K562 (cell line): Measurements from ENCODE around the gene PIWIL1. TPM values are rescaled to one million over a fixed set of nuclear protein-coding genes. Genes with fewer than 3 reads are reported as not detected.

Experiments used
- ATAC-seq: fragments of 200-7000 bp; cut with Tn5 transposase; 3 replicates; pipeline ENCODE4 v1.9.1; 2020; ENCODE audit warnings: moderate library complexity
- BruUV-seq: library from RNA; stranded (reverse); fragments of 400-500 nt; replicated peaks from 2 replicates; lab custom pipeline; 2021; lab: Mats Ljungman, UMichigan
- CTCF ChIA-PET: fragments of 300-600 bp; formaldehyde crosslinking; extraction: SDS; loops from one replicate; lab custom pipeline; 2021; ENCODE audit warnings: low intra/inter-chr PET ratio; lab: Yijun Ruan, JAX
- POLR2A ChIA-PET: fragments of 300-600, 350-650 bp; sonication (Branson Sonifier 250); formaldehyde crosslinking; extraction: SDS; loops from one replicate; lab custom pipeline; 2021; ENCODE audit warnings: antibody characterized with exemption, inconsistent platforms; lab: Yijun Ruan, JAX
- DNase-seq, 4 experiments: peaks; one replicate each; pipeline versions ENCODE4 v3.0.0 to v3.0.0-alpha.2; 2011 to 2018; ENCODE audit warnings: low spot score in 3 of 4, mixed read lengths in 3 of 4; ENCODE audit errors: extremely low read depth in 1 of 4
- FAIRE-seq: peaks from 2 replicates; lab custom pipeline; 2011; peaks lifted over from hg19 to GRCh38; lab: Jason Lieb, UNC
- H2AFZ ChIP-seq: 2 replicates; pipeline ENCODE4 v1.6.0; 2011; ENCODE audit warnings: low read depth, low read length, control low read depth, inconsistent platforms
- H3K27ac ChIP-seq: fragments of 200-600 bp; 3 replicates; pipeline ENCODE4 v1.8.0; 2011; ENCODE audit warnings: low read depth, mild to moderate bottlenecking, control low read depth, inconsistent platforms, low read length, moderate library complexity, mixed read lengths; ENCODE audit errors: extremely low read depth
- H3K27me3 ChIP-seq, 2 experiments: fragments of 300-600 bp in 1 of 2; 2 replicates in 1 of 2; 3 replicates in 1 of 2; pipeline versions ENCODE4 v1.6.0 to v1.8.0; 2011; ENCODE audit warnings: inconsistent platforms in 2 of 2, low read length in 2 of 2, mild to moderate bottlenecking in 1 of 2, mixed read lengths in 1 of 2, moderate library complexity in 1 of 2; ENCODE audit not compliant: control insufficient read depth in 2 of 2, insufficient read depth in 2 of 2
- H3K36me3 ChIP-seq: fragments of 300-600 bp; 3 replicates; pipeline ENCODE4 v1.8.0; 2011; ENCODE audit warnings: mild to moderate bottlenecking, low read length, inconsistent platforms; ENCODE audit not compliant: control insufficient read depth, insufficient read depth
- H3K4me1 ChIP-seq, 2 experiments: fragments of 200-600 bp in 1 of 2; replicated peaks in 1 of 2; 2 replicates in 1 of 2; 3 replicates in 1 of 2; pipeline versions ENCODE4 v1.5.1 to v1.8.0; 2011; ENCODE audit warnings: inconsistent platforms in 2 of 2, low read length in 2 of 2, mild to moderate bottlenecking in 1 of 2, mixed read lengths in 1 of 2, moderate library complexity in 1 of 2; ENCODE audit not compliant: control insufficient read depth in 2 of 2, insufficient read depth in 2 of 2
- H3K4me2 ChIP-seq: 2 replicates; pipeline ENCODE4 v1.6.1; 2011; ENCODE audit warnings: low read length, control low read depth, inconsistent platforms, mixed read lengths; ENCODE audit not compliant: insufficient read depth
- H3K4me3 ChIP-seq: fragments of 200-600 bp; sonication (generic), shearing (Covaris generic); 2 replicates; pipeline ENCODE4 v1.5.1; 2016; ENCODE audit warnings: control low read depth, inconsistent platforms
- H3K79me2 ChIP-seq: fragments of 200-600 bp; 3 replicates; pipeline ENCODE4 v1.8.0; 2011; ENCODE audit warnings: low read length, inconsistent platforms; ENCODE audit not compliant: control insufficient read depth, insufficient read depth
- H3K9ac ChIP-seq, 2 experiments: 2 replicates each; pipeline versions ENCODE4 v1.6.0 to v1.6.1; 2011; ENCODE audit warnings: low read depth in 2 of 2, low read length in 2 of 2, control low read depth in 1 of 2, inconsistent platforms in 1 of 2, mild to moderate bottlenecking in 1 of 2, mixed read lengths in 1 of 2; ENCODE audit not compliant: insufficient read depth in 1 of 2
- H3K9me1 ChIP-seq: one replicate; pipeline ENCODE4 v1.6.0; 2011; ENCODE audit warnings: inconsistent platforms, mild to moderate bottlenecking, low read length, moderate library complexity; ENCODE audit not compliant: control insufficient read depth, insufficient read depth
- H3K9me3 ChIP-seq: replicated peaks from 2 replicates; pipeline ENCODE4 v1.5.1; 2011; ENCODE audit warnings: low read depth, low read length, inconsistent platforms; ENCODE audit not compliant: control insufficient read depth, insufficient read depth
- H4K20me1 ChIP-seq: replicated peaks from 2 replicates; pipeline ENCODE4 v1.6.1; 2011; ENCODE audit warnings: low read length, inconsistent platforms, mixed read lengths; ENCODE audit not compliant: control insufficient read depth, insufficient read depth
- ASH1L ChIP-seq: fragments of 450-650 bp; IDR thresholded peaks from 2 replicates; pipeline ENCODE4 v1.6.1; 2018; ENCODE audit warnings: borderline replicate concordance, mild to moderate bottlenecking, low read depth; ENCODE audit not compliant: partially characterized antibody
- BDP1 ChIP-seq: IDR thresholded peaks from 3 replicates; pipeline ENCODE4 v1.6.1; 2011; ENCODE audit not compliant: insufficient read length, insufficient read depth
- CC2D1A ChIP-seq: fragments of 450-650 bp; IDR thresholded peaks from 2 replicates; pipeline ENCODE4 v1.6.1; 2017; ENCODE audit warnings: mild to moderate bottlenecking
- CTCF ChIP-seq, 3 experiments: IDR thresholded peaks in 2 of 3; conservative IDR thresholded peaks in 1 of 3; 2 replicates each; pipeline ENCODE4 v1.5.1; 2011 to 2012; ENCODE audit warnings: low read length in 3 of 3, mild to moderate bottlenecking in 3 of 3, control low read depth in 2 of 3, improper control_type of control experiment in 1 of 3, inconsistent platforms in 1 of 3, low read depth in 1 of 3, mixed read lengths in 1 of 3, moderate library complexity in 1 of 3; ENCODE audit not compliant: insufficient read depth in 2 of 3
- ELF1 ChIP-seq: fragments of 200-800 bp; sonication (Bioruptor generic); IDR thresholded peaks from 2 replicates; pipeline ENCODE4 v1.6.1; 2016; ENCODE audit warnings: missing genetic modification characterization, missing compliant biosample characterization
- FOXK1 ChIP-seq: sonication (generic); formaldehyde crosslinking; IDR thresholded peaks from 2 replicates; pipeline ENCODE4 v1.8.0; 2022; ENCODE audit warnings: missing genetic modification reagents, mild to moderate bottlenecking, borderline replicate concordance
- HOXB6 ChIP-seq: fragments of 250-450 bp; sonication (Bioruptor Pico); IDR thresholded peaks from 2 replicates; pipeline ENCODE4 v1.5.1; 2022; ENCODE audit warnings: mild to moderate bottlenecking, borderline replicate concordance
- KAT2B ChIP-seq: IDR thresholded peaks from one replicate; pipeline ENCODE4 v1.6.1; 2012; ENCODE audit warnings: low read depth, mild to moderate bottlenecking, control low read depth, inconsistent platforms, low read length, moderate library complexity
- NR2C2 ChIP-seq, 2 experiments: fragments of 200-800 bp in 1 of 2; sonication (Bioruptor generic) in 1 of 2; sonication (generic) in 1 of 2; formaldehyde crosslinking in 1 of 2; IDR thresholded peaks; 2 replicates each; pipeline versions ENCODE4 v1.6.1 to v1.8.0; 2016 to 2022; ENCODE audit warnings: mild to moderate bottlenecking in 1 of 2, missing compliant biosample characterization in 1 of 2, missing genetic modification characterization in 1 of 2, missing genetic modification reagents in 1 of 2
- SAFB2 ChIP-seq: fragments of 200-400 bp; formaldehyde crosslinking; IDR thresholded peaks from 2 replicates; pipeline ENCODE4 v1.6.1; 2018; ENCODE audit warnings: borderline replicate concordance, low read length, low read depth, moderate library complexity; ENCODE audit not compliant: severe bottlenecking
- SMAD1 ChIP-seq: fragments of 150-350 bp; IDR thresholded peaks from 2 replicates; pipeline ENCODE4 v1.6.1; 2014; ENCODE audit warnings: low read length, low read depth; ENCODE audit not compliant: partially characterized antibody
- SNRNP70 ChIP-seq: fragments of 200-400 bp; formaldehyde crosslinking; optimal IDR thresholded peaks from 2 replicates; pipeline ENCODE3; 2017; ENCODE audit warnings: low read depth, low read length
- SRSF9 ChIP-seq: fragments of 200-400 bp; formaldehyde crosslinking; IDR thresholded peaks from 2 replicates; pipeline ENCODE4 v1.6.1; 2017; ENCODE audit warnings: low read depth, low read length, borderline replicate concordance
- TBP ChIP-seq: optimal IDR thresholded peaks from 2 replicates; pipeline ENCODE3; 2011; ENCODE audit warnings: low read depth, low read length, improper control_type of control experiment
- THRB ChIP-seq: fragments of 450-650 bp; formaldehyde crosslinking; conservative IDR thresholded peaks from 2 replicates; pipeline ENCODE4 v1.4.0; 2022; ENCODE audit warnings: mild to moderate bottlenecking, missing genetic modification characterization
- ZNF3 ChIP-seq: fragments of 250-450 bp; sonication (Bioruptor Pico); IDR thresholded peaks from 2 replicates; pipeline ENCODE4 v1.5.0; 2021; ENCODE audit warnings: mild to moderate bottlenecking, moderate library complexity
- ZNF512 ChIP-seq: IDR thresholded peaks from 2 replicates; pipeline ENCODE4 v1.6.1; 2016; ENCODE audit warnings: missing genetic modification characterization, missing compliant biosample characterization
- ZNF76 ChIP-seq: fragments of 250-450 bp; sonication (Bioruptor Pico); IDR thresholded peaks from 2 replicates; pipeline ENCODE4 v1.4.0; 2020; ENCODE audit warnings: mild to moderate bottlenecking, moderate library complexity, borderline replicate concordance
- ZNF766 ChIP-seq: fragments of 200-800 bp; sonication (Bioruptor generic); conservative IDR thresholded peaks from 2 replicates; pipeline ENCODE4 v1.6.1; 2016; ENCODE audit warnings: missing genetic modification characterization, missing compliant biosample characterization
- WGBS: fragments of 100-300 bp; shearing (Covaris generic); methylation state at CpG from one replicate; pipeline ENCODE4 v1.1.6; 2016; ENCODE audit warnings: low coverage, mixed read lengths; ENCODE audit not compliant: insufficient coverage; ENCODE audit errors: missing lambda C conversion rate; 5-methylcytosine and 5-hydroxymethylcytosine counted together
- in situ Hi-C: fragments of 300-500 bp; cut with MboI; formaldehyde crosslinking; loops from 4 replicates; pipeline ENCODE4 v1.15.0; 2018; ENCODE audit warnings: inconsistent platforms, mixed read lengths
- intact Hi-C: fragments of 100-400 bp; cut with micrococcal nuclease; formaldehyde crosslinking; loops from 2 replicates; pipeline ENCODE4 v1.14.2; 2022
- polyA plus RNA-seq, 8 experiments: library from polyadenylated mRNA; depleted of rRNA in 4 of 8; stranded (reverse) in 5 of 8; unstranded in 3 of 8; fragments of >200 nt; fragmentation: Nextera tagmentation in 2 of 8; fragmentation: Illumina TruSeq in 1 of 8; extraction: Ambion mirVana in 2 of 8; extraction: Trizol in 1 of 8; gene quantifications; 2 replicates each; pipeline versions ENCODE4 v1.2.1 to v1.2.3, GENCODE V29; 2011 to 2014; ENCODE audit warnings: inconsistent platforms in 1 of 8, missing spikeins in 1 of 8
- total RNA-seq, 7 experiments: library from RNA; depleted of rRNA in 6 of 7; stranded (reverse); fragments of >200 nt in 6 of 7; fragmentation: Illumina TruSeq in 2 of 7; extraction: Trizol in 2 of 7; gene quantifications; 2 replicates each; pipeline versions ENCODE4 v1.2.1 to v1.2.3, GENCODE V29; 2011 to 2021; ENCODE audit warnings: low replicate concordance in 1 of 7

PIWIL1 gene
- total and polyA plus RNA-seq, 9 of the 15 experiments (the other 6 are each of a cell fraction or from before 2014, with no cell fraction given): not detected

- Histone ChIP-seq H3K27ac (no peak overlapping the region), H3K9me1 (no peaks in the 10 kb centered on the region), H2AFZ (no peak overlapping the region), H3K4me3 (no peak overlapping the region), H3K4me1 (no peaks in the 10 kb centered on the region), H3K27me3 (peaks cover 12 to 29% of the 10 kb centered on the region in 2 experiments; a peak in 4 of 5 replicates), H3K9me3 (no peaks in the 10 kb centered on the region), H4K20me1 (no peaks in the 10 kb centered on the region), H3K9ac (no peak overlapping the region), H3K4me2 (no peak overlapping the region), H3K79me2 (no peaks in the 10 kb centered on the region), H3K36me3 (no peaks in the 10 kb centered on the region)
- TF ChIP-seq HOXB6 (CRISPR knock-in tag) (no peak), THRB (CRISPR knock-in tag) (no peak), ZNF3 (CRISPR knock-in tag) (no peak), ASH1L (no peak), BDP1 (no peak), ZNF76 (CRISPR knock-in tag) (no peak), CC2D1A (no peak), ZNF512 (tag) (no peak), SNRNP70 (no peak), TBP (no peak), ZNF766 (CRISPR knock-in tag) (no peak), ELF1 (no peak), CTCF (IDR thresholded peaks at IDR 0.05 in 2 of 3, conservative IDR thresholded peaks at IDR 0.05 in 1 of 3; ENCODE audit: insufficient read depth in 2 of 3, low read depth in 1 of 3, low read length in 3 of 3) (no peak), KAT2B (no peak), SMAD1 (no peak), NR2C2 (CRISPR knock-in tag; IDR thresholded peaks at IDR 0.05) (no peak), NR2C2 (tag; IDR thresholded peaks at IDR 0.05) (no peak), SAFB2 (no peak), FOXK1 (CRISPR knock-in tag) (no peak), SRSF9 (no peak)
- no TSS peak for BruUV-seq
- WGBS: under 1% methylated on average over 17 of the region's 18 CpGs
- FAIRE-seq (no peak), DNase-seq (no peak), ATAC-seq (no peak)
- CTCF ChIA-PET: no interaction called here
- in situ Hi-C loops (no loop called here), intact Hi-C loops (no loop called here)
- POLR2A ChIA-PET: no interaction called here
Observed at GRCh38 chr12:130413909-130414308, 76.2 kb downstream of the PIWIL1 start.
